K562 (cell line): Measurements from ENCODE around the gene C2CD2. TPM values are rescaled to one million over a fixed set of nuclear protein-coding genes. Genes with fewer than 3 reads are reported as not detected.

Source experiments
- ATAC-seq: fragments of 200-7000 bp; cut with Tn5 transposase; 3 replicates; pipeline ENCODE4 v1.9.1; 2020; ENCODE audit warnings: moderate library complexity
- BruUV-seq: library from RNA; stranded (reverse); fragments of 400-500 nt; replicated peaks from 2 replicates; lab custom pipeline; 2021; lab: Mats Ljungman, UMichigan
- CTCF ChIA-PET: fragments of 300-600 bp; formaldehyde crosslinking; extraction: SDS; loops from one replicate; lab custom pipeline; 2021; ENCODE audit warnings: low intra/inter-chr PET ratio; lab: Yijun Ruan, JAX
- POLR2A ChIA-PET: fragments of 300-600, 350-650 bp; sonication (Branson Sonifier 250); formaldehyde crosslinking; extraction: SDS; loops from one replicate; lab custom pipeline; 2021; ENCODE audit warnings: antibody characterized with exemption, inconsistent platforms; lab: Yijun Ruan, JAX
- DNase-seq, 4 experiments: peaks; one replicate each; pipeline versions ENCODE4 v3.0.0 to v3.0.0-alpha.2; 2011 to 2018; ENCODE audit warnings: low spot score in 3 of 4, mixed read lengths in 3 of 4; ENCODE audit errors: extremely low read depth in 1 of 4
- FAIRE-seq: peaks from 2 replicates; lab custom pipeline; 2011; peaks lifted over from hg19 to GRCh38; lab: Jason Lieb, UNC
- H2AFZ ChIP-seq: 2 replicates; pipeline ENCODE4 v1.6.0; 2011; ENCODE audit warnings: low read depth, low read length, control low read depth, inconsistent platforms
- H3K27ac ChIP-seq: fragments of 200-600 bp; 3 replicates; pipeline ENCODE4 v1.8.0; 2011; ENCODE audit warnings: low read depth, mild to moderate bottlenecking, control low read depth, inconsistent platforms, low read length, moderate library complexity, mixed read lengths; ENCODE audit errors: extremely low read depth
- H3K27me3 ChIP-seq, 2 experiments: fragments of 300-600 bp in 1 of 2; 2 replicates in 1 of 2; 3 replicates in 1 of 2; pipeline versions ENCODE4 v1.6.0 to v1.8.0; 2011; ENCODE audit warnings: inconsistent platforms in 2 of 2, low read length in 2 of 2, mild to moderate bottlenecking in 1 of 2, mixed read lengths in 1 of 2, moderate library complexity in 1 of 2; ENCODE audit not compliant: control insufficient read depth in 2 of 2, insufficient read depth in 2 of 2
- H3K36me3 ChIP-seq: fragments of 300-600 bp; 3 replicates; pipeline ENCODE4 v1.8.0; 2011; ENCODE audit warnings: mild to moderate bottlenecking, low read length, inconsistent platforms; ENCODE audit not compliant: control insufficient read depth, insufficient read depth
- H3K4me1 ChIP-seq, 2 experiments: fragments of 200-600 bp in 1 of 2; replicated peaks in 1 of 2; 2 replicates in 1 of 2; 3 replicates in 1 of 2; pipeline versions ENCODE4 v1.5.1 to v1.8.0; 2011; ENCODE audit warnings: inconsistent platforms in 2 of 2, low read length in 2 of 2, mild to moderate bottlenecking in 1 of 2, mixed read lengths in 1 of 2, moderate library complexity in 1 of 2; ENCODE audit not compliant: control insufficient read depth in 2 of 2, insufficient read depth in 2 of 2
- H3K4me2 ChIP-seq: 2 replicates; pipeline ENCODE4 v1.6.1; 2011; ENCODE audit warnings: low read length, control low read depth, inconsistent platforms, mixed read lengths; ENCODE audit not compliant: insufficient read depth
- H3K4me3 ChIP-seq: fragments of 200-600 bp; sonication (generic), shearing (Covaris generic); 2 replicates; pipeline ENCODE4 v1.5.1; 2016; ENCODE audit warnings: control low read depth, inconsistent platforms
- H3K79me2 ChIP-seq: fragments of 200-600 bp; 3 replicates; pipeline ENCODE4 v1.8.0; 2011; ENCODE audit warnings: low read length, inconsistent platforms; ENCODE audit not compliant: control insufficient read depth, insufficient read depth
- H3K9ac ChIP-seq, 2 experiments: 2 replicates each; pipeline versions ENCODE4 v1.6.0 to v1.6.1; 2011; ENCODE audit warnings: low read depth in 2 of 2, low read length in 2 of 2, control low read depth in 1 of 2, inconsistent platforms in 1 of 2, mild to moderate bottlenecking in 1 of 2, mixed read lengths in 1 of 2; ENCODE audit not compliant: insufficient read depth in 1 of 2
- H3K9me1 ChIP-seq: one replicate; pipeline ENCODE4 v1.6.0; 2011; ENCODE audit warnings: inconsistent platforms, mild to moderate bottlenecking, low read length, moderate library complexity; ENCODE audit not compliant: control insufficient read depth, insufficient read depth
- H3K9me3 ChIP-seq: replicated peaks from 2 replicates; pipeline ENCODE4 v1.5.1; 2011; ENCODE audit warnings: low read depth, low read length, inconsistent platforms; ENCODE audit not compliant: control insufficient read depth, insufficient read depth
- H4K20me1 ChIP-seq: replicated peaks from 2 replicates; pipeline ENCODE4 v1.6.1; 2011; ENCODE audit warnings: low read length, inconsistent platforms, mixed read lengths; ENCODE audit not compliant: control insufficient read depth, insufficient read depth
- LCOR ChIP-seq: sonication (generic); formaldehyde crosslinking; IDR thresholded peaks from 2 replicates; pipeline ENCODE4 v1.8.0; 2022; ENCODE audit warnings: mild to moderate bottlenecking, missing genetic modification reagents
- NFIC ChIP-seq: fragments of 450-650 bp; IDR thresholded peaks from 2 replicates; pipeline ENCODE4 v1.6.1; 2017; ENCODE audit warnings: mild to moderate bottlenecking, inconsistent platforms
- PCBP1 ChIP-seq: fragments of 200-400 bp; formaldehyde crosslinking; IDR thresholded peaks from 2 replicates; pipeline ENCODE4 v1.6.1; 2018; ENCODE audit warnings: mild to moderate bottlenecking, low read depth, low read length; ENCODE audit not compliant: poor library complexity, severe bottlenecking
- ZFP36 ChIP-seq: fragments of 150-350 bp; IDR thresholded peaks from 2 replicates; pipeline ENCODE4 v1.6.1; 2018; ENCODE audit warnings: low read length, low read depth; ENCODE audit not compliant: partially characterized antibody
- ZNF740 ChIP-seq, 3 experiments: fragments of 200-800 bp in 1 of 3; sonication (Bioruptor generic) in 1 of 3; sonication (generic) in 1 of 3; formaldehyde crosslinking in 1 of 3; IDR thresholded peaks; 2 replicates each; pipeline versions ENCODE4 v1.6.1 to v1.8.0; 2016 to 2022; ENCODE audit warnings: mild to moderate bottlenecking in 2 of 3, missing compliant biosample characterization in 2 of 3, missing genetic modification characterization in 2 of 3, missing genetic modification reagents in 1 of 3
- whole genome bisulfite sequencing: fragments of 100-300 bp; shearing (Covaris generic); methylation state at CpG from one replicate; pipeline ENCODE4 v1.1.6; 2016; ENCODE audit warnings: low coverage, mixed read lengths; ENCODE audit not compliant: insufficient coverage; ENCODE audit errors: missing lambda C conversion rate; 5-methylcytosine and 5-hydroxymethylcytosine counted together
- in situ Hi-C: fragments of 300-500 bp; cut with MboI; formaldehyde crosslinking; loops from 4 replicates; pipeline ENCODE4 v1.15.0; 2018; ENCODE audit warnings: inconsistent platforms, mixed read lengths
- intact Hi-C: fragments of 100-400 bp; cut with micrococcal nuclease; formaldehyde crosslinking; loops from 2 replicates; pipeline ENCODE4 v1.14.2; 2022
- polyA plus RNA-seq, 8 experiments: library from polyadenylated mRNA; depleted of rRNA in 4 of 8; stranded (reverse) in 5 of 8; unstranded in 3 of 8; fragments of >200 nt; fragmentation: Nextera tagmentation in 2 of 8; fragmentation: Illumina TruSeq in 1 of 8; extraction: Ambion mirVana in 2 of 8; extraction: Trizol in 1 of 8; gene quantifications; 2 replicates each; pipeline versions ENCODE4 v1.2.1 to v1.2.3, GENCODE V29; 2011 to 2014; ENCODE audit warnings: inconsistent platforms in 1 of 8, missing spikeins in 1 of 8
- total RNA-seq, 7 experiments: library from RNA; depleted of rRNA in 6 of 7; stranded (reverse); fragments of >200 nt in 6 of 7; fragmentation: Illumina TruSeq in 2 of 7; extraction: Trizol in 2 of 7; gene quantifications; 2 replicates each; pipeline versions ENCODE4 v1.2.1 to v1.2.3, GENCODE V29; 2011 to 2021; ENCODE audit warnings: low replicate concordance in 1 of 7

The C2CD2 gene
- total and polyA plus RNA-seq, 9 of the 15 experiments (the other 6 are each of a cell fraction or from before 2014, with no cell fraction given) = 1.3 to 21.6 (median 12.1) TPM

- BruUV-seq = no TSS peak
- H3K9ac ChIP-seq = no peak overlapping the region
- no peak for FAIRE-seq
- no peak overlapping the region for H3K27ac ChIP-seq
- in situ Hi-C loops = no loop called here
- H3K27me3 ChIP-seq = no peaks in the 10 kb centered on the region
- no peaks in the 10 kb centered on the region for H3K9me3 ChIP-seq
- intact Hi-C loops = no loop called here
- H3K79me2 ChIP-seq = no peaks in the 10 kb centered on the region
- no peaks in the 10 kb centered on the region for H4K20me1 ChIP-seq
- 68% methylated on average over 19 of the region's 23 CpGs for WGBS
- ChIA-PET POLR2A (interaction anchor here (0.6 kb wide), 1 partner anchor 343 kb away, joined by 3 read pairs; no protein-coding TSS in a partner anchor), CTCF (no interaction called here)
- no peak for DNase-seq
- H2AFZ ChIP-seq = no peak overlapping the region
- peaks cover 4 to 23% of the 10 kb centered on the region in 2 experiments; a peak in 3 of 5 replicates for H3K4me1 ChIP-seq
- TF ChIP-seq PCBP1 (no peak), NFIC (peak; percentile 57), ZFP36 (peak; percentile 40)
- TF ChIP-seq, all 486 proteins: peak for 2
- Histone ChIP-seq H3K36me3 (peaks cover 54% of the 10 kb centered on the region; the same call in 2 of the 3 replicates), H3K4me2 (no peak overlapping the region), H3K4me3 (no peak overlapping the region), H3K9me1 (no peaks in the 10 kb centered on the region)
- no peak for ATAC-seq
Observed at GRCh38 chr21:41851090-41851790, 102.6 kb downstream of the C2CD2 start.

GRCh38 chr21:41850085-41850484 is 103.7 kb downstream of the C2CD2 start:
- no peaks in the 10 kb centered on the region for H4K20me1 ChIP-seq
- H3K9me3 ChIP-seq = no peaks in the 10 kb centered on the region
- in situ Hi-C loops = no loop called here
- no peak overlapping the region for H3K9ac ChIP-seq
- ChIA-PET POLR2A (interaction anchor here (0.7 kb wide), 1 partner anchor 200 kb away, joined by 4 read pairs; no protein-coding TSS in a partner anchor), CTCF (no interaction called here)
- H2AFZ ChIP-seq = no peak overlapping the region
- no peaks in the 10 kb centered on the region for H3K27me3 ChIP-seq
- peaks cover 9 to 28% of the 10 kb centered on the region in 2 experiments; a peak in 4 of 5 replicates for H3K4me1 ChIP-seq
- 80% methylated on average over 9 of the region's 9 CpGs for WGBS
- no peak overlapping the region for H3K27ac ChIP-seq
- H3K4me2 ChIP-seq = no peak overlapping the region
- ATAC-seq (no peak), FAIRE-seq (no peak), DNase-seq (no peak)
- peaks cover 54% of the 10 kb centered on the region; the same call in 2 of the 3 replicates for H3K36me3 ChIP-seq
- TF ChIP-seq ZNF740 (CRISPR knock-in tag; IDR thresholded peaks at IDR 0.05) (0 out of 2 replicates have a peak, but pooled peaks have one; percentile 29), ZNF740 (tag; IDR thresholded peaks at IDR 0.05) (peak in 1 of 2 experiments; percentile 62; a peak in 1 of 4 replicates), LCOR (CRISPR knock-in tag) (no peak)
- TF ChIP-seq, all 486 proteins: peak for 1
- no TSS peak for BruUV-seq
- H3K79me2 ChIP-seq = no peaks in the 10 kb centered on the region
- H3K9me1 ChIP-seq = no peaks in the 10 kb centered on the region
- H3K4me3 ChIP-seq = no peak overlapping the region
- intact Hi-C loops = no loop called here
